NCI-H2196 treated with DMSO at 0.1 percent for 48 hours (cell line): ENCODE data around the gene ARVCF.

Experiments used
- DNase-seq: peaks from one replicate; lab custom pipeline; 2025; ENCODE audit not compliant: unreplicated experiment; lab: John Stamatoyannopoulos, UW

Gene ARVCF

DNA sequence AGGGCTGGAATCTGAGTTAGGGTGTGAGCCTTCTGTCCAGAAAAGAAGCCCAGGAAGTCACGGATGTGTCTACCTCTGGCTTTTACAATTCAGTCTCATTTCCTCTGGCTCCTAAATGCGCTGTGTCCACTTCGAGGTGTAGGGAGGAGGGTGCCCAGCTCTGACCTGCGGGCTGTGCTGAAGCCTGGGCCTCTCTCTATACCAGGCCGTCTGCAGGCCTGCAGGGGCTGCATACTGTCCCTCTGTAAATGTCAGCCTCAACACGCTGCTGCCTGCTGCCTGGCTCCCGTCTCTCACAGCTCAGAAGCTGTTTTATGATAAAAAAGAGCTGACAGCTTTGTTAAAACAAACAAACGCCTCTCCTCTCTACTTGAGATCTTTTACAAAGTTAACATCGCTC lies 14.5 kb downstream of the ARVCF start:
- no peak for DNase-seq

DNA sequence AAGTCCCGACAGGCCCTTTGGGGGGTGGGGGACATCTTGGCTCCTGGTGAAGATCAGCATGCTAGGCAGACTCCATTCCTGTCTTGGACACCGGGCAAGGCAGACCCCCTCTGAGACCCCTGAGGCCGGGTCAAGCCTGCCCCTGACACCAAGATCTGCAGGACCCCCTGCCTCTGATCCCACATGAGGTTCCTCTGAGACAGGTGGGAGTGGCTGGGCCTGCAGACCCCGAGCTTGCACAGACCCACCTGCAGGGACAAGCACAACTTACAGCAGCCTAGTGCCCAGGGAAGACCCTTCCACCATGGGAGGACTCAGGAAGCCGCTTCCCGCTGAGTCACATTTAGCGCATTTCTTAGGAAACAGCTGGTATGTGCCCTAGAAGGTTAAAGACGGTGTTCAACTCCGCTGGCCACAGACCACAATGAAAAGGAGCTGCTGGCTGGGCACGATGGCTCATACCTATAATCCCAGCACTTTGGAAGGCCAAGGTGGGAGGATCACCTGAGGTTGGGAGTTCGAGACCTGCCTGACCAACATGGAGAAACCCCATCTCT lies 15.5 kb downstream of the ARVCF start:
- no peak for DNase-seq

DNA sequence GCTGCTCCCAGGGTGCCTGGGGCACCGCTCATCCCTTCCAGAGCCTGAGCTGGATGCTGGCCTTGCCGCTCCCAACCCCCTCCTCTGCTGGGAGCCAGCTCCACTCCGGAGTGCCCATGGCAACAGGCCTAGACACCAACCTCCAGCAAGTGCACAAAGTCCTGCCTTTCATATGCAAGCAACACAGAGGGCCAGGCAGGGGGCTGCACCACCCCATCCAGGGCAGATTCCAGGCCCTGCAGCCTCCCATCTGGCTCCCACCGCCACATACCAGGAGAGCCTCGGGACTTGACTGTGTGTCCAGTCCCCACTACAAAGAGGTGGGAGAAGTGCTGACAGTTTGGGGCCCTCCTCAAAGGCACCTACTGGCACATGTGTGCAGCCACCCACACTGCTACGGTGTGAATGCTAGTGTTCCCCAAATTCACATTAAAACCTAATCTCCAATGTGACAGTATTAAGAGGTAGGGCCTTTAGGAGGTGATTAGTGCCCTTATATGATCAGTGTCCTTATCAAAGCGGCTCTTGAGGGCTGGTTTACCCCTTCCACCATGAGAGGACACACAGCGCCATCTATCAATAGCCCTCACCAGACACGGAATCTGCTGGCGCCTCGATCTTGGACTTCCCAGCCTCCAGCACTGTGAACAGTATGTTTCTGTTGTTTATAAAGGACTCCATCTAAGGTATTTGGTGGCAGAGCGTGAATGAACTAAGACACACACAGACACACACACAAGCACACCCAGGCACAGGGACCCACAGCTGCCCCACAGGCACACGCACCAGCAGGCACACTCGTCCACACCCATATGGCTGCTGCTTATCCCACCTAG lies 16.2 kb downstream of the ARVCF start:
- DNase-seq: no peak

GRCh38 chr22:19998991-19999820 lies 17.4 kb downstream of the ARVCF start:
- DNase-seq: no peak

DNA sequence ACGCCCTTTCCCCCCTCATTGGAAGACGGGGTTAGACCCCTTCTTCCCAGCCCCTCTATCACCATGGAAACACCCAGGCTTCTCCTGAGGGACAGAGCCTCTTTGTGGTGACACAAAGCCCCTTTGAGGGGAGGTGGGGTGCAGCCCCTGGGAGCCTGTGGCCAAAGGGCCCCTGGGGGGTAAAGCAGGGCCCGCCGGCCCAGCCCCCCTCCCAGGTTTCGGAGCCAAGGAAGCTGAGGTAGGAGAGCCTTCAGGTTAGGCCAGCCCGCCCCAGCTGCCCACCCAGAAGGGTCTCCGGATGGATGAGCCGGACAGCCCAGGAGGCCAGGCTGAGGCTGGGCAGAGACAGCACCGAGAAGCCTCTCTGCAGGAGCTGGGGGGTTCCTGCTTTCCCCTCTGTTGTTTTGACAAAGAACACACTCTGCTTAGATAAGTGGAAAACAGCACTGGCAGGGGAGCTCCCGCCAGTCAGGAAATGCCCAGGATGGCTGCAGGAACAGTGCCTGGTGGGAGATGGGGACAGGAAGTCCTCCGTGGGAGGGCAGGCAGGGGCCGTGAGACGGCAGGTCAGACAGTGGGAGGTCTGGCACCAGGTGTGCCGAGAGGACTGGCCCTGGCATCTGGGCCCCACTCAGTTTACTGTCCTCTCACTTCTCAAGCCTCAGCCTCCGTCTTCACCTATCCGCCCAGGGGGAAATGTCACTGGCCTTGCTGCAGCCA lies 18.2 kb downstream of the ARVCF start:
- DNase-seq: no peak

GRCh38 chr22:19997561-19998231 lies 18.9 kb downstream of the ARVCF start:
- DNase-seq: no peak

- DNase-seq: no peak
Measured at GRCh38 chr22:19996694-19997384, 19.8 kb downstream of the ARVCF start.

DNA sequence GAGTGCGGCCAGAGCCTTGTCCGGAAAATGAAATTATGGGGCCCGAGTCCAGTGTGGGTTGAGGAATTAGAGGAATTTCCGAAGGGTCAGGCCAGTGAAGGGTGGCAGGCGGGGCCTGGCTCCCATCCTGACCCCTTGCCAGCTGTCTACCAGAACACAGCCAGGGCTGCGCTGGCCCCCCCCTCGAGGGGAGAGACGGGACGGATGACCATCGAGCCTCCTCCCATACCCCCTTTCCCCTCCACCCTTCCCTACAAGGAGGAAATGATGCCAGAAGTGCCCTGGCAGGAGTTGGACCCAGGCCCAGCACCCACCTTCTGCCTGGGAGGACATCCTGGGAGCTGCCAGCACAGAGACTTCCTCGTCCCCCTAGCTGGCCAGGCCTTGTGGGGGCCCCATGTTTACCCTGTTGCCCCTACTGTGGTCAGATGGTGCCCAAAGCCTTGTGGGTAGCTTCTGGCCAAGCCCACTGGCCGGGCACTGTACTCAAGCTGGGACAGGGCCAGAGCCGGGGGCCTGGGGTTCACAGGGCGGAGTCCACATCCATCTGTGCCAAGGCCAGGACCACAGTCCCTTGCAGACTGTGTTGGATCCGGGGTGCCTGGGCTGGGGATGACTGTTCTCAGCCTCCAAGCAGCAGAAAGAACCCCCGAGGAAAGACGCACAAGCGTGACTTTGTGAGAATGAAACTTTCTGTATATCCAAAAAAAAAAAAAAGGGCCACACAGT lies 20.8 kb downstream of the ARVCF start:
- no peak for DNase-seq

DNA sequence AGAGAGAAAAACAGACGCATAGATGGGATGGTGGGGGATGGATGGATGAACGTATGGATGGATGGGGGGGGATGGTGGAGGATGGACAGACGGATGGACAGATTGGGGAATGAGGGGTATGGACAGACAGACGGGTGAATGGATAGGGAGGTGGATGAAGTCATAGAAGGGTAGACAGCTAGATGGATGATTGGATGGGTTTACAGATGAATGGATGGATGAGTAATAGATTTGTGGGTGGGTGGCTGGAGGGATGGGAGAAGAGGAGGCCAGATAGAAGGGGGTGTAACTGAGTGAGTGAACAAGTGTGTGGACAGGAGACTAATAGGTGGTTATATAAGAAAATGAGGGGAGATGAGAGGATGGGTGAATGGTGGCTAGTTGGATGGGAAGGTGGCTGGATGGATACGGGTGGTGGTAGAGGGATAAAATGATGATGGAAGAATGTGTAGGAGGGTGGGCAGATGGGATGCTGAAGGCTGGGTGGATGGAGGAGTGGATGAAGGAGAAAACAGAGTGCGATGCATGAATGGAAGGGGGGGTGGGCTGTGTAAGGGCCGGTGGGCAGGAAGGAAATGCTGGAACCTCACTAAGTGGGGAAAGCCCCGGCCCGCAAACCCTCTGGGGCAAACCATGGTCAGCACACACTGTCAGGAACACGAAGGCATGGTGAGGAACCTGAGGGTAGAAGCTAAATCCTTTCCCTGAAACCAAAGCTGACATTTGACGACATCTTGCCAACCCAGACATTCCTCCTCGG lies 21.6 kb downstream of the ARVCF start:
- DNase-seq: no peak

- DNase-seq: no peak
Measured at GRCh38 chr22:19993926-19994325, 22.7 kb downstream of the ARVCF start.

GRCh38 chr22:19992921-19993355 lies 23.7 kb downstream of the ARVCF start:
- no peak for DNase-seq

DNA sequence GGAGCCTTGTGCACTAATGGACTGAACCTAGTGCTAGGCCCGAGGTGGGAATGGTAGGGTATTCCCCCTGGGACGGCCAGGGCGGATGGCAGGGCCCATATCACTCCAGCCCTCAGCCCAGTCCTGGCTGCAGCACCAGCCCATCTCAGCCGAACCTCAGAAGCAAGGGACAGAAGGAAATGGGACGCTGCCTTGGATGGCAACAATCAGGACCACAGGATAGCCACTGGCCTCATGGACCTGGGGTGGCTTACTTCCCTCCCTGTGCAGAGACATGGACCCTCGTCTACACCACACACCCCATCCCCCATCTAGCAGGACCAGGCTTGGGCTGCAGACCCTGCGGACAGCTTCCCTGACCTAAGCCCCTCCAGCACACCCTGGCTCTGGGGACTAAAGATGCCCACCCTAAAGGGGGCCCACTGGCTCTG lies 24.1 kb downstream of the ARVCF start:
- no peak for DNase-seq

DNA sequence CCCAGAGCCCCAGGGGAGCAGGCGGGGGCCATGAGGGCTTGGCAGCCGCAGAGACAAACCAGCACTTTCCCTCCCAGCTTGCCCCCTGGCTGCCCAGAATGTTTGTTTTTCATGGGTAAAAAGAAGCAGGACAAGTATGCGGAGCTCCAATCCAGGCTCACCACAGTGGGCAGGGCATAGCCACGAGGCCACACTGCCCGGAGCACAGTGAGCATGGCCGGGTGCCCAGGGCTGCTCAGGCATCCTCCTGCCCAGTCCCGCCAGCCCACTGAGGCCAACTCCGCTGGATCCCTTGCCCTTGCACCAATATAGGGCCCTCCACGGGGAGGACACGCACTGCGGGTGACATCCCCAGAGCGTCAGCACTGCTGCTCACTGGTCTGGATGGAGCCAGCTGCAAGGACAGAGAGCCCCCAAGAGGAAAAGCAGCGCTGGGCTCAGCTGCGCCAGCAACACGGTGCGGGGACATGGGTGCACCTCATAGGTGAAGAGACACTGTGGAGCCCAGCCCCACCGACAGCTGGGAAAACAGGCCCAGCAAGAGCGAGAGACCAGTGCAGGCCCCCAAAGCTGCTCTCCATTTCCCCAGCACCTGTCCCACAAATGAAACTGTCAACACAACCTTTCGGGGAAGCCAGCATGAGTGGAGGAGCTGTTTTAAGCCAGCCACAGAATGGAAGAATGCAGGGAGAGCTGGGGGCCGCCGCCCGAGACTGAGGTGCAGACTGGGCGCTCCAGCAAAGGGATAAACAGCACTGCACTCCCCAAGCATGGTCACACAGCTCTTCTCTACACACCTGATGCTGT lies 24.8 kb downstream of the ARVCF start:
- no peak for DNase-seq

GRCh38 chr22:19991395-19991644 lies 25.3 kb downstream of the ARVCF start:
- no peak for DNase-seq

DNA sequence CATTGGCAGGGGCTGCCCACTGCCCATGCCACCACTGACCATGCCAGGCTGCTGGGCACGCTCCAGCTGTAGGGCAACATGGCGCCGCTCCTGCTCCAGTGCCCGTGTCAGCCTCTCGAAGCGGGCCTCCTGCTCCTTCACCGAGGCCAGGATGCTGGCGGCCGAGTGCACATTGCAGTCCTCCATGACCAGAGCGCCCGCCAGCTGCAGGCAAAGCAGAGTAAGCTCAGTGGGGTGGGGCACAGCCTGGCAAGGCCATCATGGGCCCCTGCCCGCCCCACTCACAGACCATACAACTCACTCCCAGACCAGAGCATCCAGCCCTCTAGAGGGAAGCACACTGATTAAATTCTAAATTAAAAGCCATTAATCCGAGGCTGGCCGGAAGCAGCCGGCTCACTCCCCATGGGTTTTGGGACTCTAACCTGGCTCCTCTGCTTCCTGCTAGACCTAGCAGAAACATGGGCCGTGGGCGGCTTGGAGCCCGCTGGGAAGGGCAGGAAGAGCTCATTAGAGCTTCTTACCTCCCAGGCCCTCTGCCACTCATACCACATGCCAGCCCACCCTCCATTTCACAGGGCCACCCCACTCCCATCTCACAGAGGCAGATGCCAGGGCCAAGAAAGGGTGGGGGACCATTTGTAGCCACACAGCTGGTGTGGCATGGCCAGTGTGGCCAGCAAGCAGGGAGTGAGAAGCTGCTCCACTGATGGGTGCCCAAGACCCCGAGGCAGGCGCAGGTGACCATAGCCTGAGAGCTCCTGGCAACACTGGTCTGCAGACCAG lies 25.8 kb downstream of the ARVCF start:
- DNase-seq: no peak

- DNase-seq: no peak
Measured at GRCh38 chr22:19990188-19990587, 26.4 kb downstream of the ARVCF start.

DNA sequence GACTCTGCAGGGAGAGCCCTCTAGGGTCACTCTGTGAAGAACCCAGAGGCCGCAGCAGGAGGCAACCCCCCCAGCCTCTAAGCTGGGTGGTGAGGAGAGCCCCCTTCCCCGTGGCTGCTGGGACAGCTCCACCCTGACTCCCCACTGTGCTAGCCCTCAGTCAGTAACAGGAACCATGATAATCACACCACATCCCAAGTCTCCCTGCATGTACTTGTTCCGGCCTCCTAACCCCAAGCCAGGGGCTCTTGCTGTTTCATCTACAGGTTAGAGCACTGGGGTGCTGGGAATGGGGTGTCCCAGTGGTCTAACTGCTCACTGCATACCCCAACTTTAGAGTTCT lies 26.9 kb downstream of the ARVCF start:
- DNase-seq: no peak
